RCC 7860 (cell line): ENCODE results near the gene C1QTNF8.

ENCODE experiments used
- DNase-seq: peaks from one replicate; pipeline ENCODE4 v3.0.0-alpha.2; 2015; ENCODE audit warnings: low spot score
- FAIRE-seq: peaks from 2 replicates; lab custom pipeline; 2012; peaks lifted over from hg19 to GRCh38; lab: Jason Lieb, UNC

Gene C1QTNF8

DNA sequence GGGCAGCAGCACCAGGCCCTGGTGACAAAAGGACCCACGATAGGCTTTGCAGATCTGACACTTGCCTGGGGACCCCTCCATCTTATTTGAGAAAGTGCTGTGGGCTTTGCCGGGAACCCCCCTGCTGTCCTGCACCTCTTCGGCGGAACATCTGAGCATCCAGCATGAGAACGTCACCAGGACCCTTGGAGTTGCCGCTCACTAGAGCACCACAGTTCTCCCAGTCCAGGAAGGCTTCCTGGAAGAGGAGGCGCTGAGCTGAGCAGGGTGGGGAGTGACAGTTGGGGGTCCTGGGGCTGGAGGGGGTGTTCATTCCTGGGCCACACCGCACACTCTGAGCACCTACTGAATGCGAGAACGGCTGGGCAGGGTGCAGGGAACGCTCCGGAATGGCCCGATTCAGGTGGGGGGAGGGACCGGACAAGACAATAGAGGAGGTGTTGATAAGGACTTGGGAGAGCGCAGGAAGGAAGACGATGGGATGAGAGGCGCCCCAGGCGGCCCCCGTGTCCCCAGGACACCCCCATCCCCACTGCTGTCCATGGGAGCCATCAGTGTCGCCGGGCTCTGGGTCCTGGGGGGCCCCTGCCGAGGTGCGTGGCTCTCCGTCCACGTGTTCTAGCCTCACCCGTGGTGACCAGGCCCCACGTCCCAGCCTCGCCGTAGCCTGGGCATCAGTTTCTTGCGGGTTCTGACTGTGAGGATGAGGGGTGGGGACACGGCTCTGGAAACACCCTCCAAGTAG, 32.1 kb upstream of the C1QTNF8 start:
- DNase-seq: no peak
- FAIRE-seq: no peak

DNA sequence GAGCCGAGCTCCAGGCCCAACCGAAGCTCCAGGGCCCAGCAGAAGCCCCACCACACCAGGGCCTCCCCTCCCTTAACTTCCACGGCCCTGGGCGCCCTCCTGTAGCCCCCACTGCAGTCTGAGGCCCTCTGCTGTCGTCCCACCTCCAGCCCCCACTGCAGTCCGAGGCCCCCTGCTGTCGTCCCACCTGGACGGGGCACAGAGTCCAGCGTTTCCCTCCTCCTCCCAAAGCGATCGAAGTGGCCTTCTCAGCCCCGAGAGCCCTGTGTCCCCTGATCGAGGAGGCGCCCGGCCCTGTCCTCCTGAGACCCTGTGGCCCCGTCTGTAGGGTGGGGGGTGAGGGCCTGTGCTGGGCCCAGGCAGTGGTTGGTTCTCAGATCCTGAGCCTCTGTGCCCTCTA, 31.1 kb upstream of the C1QTNF8 start:
- FAIRE-seq (no peak), DNase-seq (no peak)

DNA sequence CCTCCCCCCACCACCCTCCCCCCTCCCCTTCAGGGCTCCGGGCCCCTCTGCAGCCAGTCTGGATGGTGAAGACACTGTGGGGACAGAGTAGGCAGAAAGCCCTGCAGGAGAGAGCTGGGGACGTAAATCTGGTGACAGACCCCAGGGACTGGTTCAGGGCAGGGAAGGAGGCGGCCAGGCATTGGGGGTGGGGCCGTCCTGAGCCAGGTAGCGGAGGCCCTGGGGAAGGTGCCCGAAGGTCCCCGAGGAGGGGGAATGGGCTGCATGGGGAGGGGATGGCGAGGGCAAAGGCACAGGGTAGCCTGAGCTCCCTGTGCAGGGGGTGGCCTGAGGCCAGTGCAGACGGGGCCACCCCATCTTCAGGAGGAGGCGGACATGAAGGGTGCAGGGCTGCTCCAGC, 30.5 kb upstream of the C1QTNF8 start:
- DNase-seq: no peak
- FAIRE-seq: no peak

DNA sequence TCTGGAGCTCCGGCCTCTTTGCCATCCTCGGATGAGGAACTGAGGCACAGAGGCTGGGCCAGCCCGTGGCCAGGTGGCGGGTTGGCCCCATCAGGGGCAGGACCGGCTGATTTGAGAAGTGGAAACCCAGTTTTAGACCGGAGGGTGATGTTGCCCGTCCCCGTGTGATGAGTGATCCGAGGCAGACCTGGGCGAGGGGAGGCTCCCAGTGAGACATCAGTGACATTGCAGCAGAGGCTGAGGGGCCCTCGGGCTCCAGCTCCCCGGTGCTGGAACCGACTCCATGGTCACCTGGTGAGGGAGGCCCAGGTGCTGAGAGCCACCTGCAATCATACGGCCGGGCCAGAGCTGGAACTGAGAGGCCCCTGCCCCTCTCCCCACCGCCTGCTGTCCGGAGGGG, 30.0 kb upstream of the C1QTNF8 start:
- DNase-seq (no peak), FAIRE-seq (no peak)

DNA sequence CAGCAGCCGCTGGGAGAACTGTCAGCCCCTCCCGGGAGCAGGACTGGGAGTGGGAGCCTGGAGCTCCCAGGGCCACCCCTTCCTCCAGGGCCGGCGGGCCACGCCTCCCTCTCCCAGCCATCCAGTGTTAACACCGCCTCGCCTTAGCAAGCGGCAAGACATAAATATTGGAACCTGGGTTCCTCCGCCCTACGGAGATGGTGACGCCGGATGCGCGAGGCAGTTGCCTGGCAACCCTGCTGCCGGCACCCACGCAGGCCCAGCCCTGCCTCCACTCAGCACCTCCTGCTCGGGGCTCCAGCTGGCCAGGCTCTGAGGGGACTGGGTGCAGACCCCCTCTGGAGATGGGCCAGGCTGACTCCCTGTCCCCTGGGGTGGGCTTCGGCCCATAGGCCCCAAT, 29.4 kb upstream of the C1QTNF8 start:
- DNase-seq (no peak), FAIRE-seq (no peak)

DNA sequence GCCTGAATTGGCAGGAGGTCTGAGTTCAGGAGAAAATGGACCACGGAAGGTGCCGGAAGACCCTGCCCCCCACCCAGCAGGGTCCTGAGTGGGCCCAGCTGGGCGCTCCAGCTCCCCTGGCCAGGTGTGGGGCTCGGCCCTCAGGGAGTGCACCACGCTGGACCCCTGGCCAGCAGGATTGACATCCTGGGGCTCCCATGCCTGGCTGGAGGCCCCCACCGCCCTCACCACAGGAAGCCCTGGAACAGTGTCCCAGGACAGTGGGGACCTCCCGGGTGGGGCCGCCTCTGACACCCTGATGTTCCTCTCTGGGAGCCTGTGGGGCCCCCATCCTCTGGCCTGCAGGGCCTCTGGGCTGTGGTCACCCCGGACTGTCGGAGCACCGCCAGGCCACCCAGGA, 28.8 kb upstream of the C1QTNF8 start:
- FAIRE-seq (no peak), DNase-seq (no peak)

DNA sequence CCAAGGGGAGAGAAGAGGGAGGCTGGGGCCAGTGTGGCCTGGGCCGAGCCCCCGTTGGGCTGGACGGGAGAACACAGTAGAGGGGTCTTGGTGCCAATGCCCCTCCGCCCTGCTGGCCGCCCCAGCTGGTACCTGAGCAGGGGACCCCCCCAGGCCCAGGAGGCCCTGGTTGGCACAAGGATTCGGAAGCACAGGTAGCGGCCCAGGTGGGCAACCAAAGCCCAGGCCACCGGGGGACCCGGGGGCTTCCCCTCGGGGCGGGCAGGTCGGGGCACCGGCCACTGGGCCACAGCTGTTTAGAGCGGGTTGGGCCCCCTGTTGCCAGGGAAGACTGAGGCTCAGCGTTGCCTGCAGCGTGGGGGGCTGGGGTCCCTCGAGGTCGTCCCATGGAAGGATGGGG, 28.2 kb upstream of the C1QTNF8 start:
- no peak for FAIRE-seq

DNA sequence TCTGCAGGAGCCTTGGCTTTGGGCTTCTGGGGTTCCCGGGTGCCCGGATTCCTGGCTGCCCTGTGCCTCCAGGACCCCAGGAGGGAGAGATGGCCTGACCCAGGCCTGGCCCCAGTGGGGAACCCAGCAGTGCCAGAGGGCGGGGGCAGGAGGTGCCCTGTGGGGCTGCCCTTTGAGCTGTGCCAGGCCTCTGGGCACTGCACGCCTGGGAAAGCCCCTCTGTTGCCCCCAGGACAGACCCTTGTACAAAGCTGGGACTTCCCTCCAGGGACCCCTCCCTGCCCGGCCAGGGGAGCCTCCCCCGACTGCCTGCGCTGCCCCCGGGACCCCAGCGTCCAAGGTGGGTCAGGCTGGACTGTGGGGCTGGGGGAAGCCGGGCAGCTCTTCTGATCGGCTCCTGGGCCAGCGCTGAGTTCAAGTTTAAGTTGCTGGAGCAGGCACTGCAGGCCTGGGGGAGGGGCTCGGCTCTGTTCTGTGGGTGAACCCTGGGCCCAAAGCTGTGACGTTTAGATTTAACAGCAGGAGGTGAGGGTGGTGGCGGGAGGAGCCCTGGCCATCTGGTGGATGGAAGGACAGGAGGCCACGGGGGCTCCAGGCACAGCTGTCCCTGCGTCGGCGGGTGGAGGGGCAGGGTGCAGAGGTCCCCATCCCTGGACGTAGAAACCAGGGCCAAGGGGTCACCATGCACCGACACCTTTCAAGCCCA, 27.6 kb upstream of the C1QTNF8 start:
- FAIRE-seq (no peak), DNase-seq (no peak)

More for the DNA sequence above, 28.2 kb upstream of the C1QTNF8 start:
- no peak for DNase-seq

DNA sequence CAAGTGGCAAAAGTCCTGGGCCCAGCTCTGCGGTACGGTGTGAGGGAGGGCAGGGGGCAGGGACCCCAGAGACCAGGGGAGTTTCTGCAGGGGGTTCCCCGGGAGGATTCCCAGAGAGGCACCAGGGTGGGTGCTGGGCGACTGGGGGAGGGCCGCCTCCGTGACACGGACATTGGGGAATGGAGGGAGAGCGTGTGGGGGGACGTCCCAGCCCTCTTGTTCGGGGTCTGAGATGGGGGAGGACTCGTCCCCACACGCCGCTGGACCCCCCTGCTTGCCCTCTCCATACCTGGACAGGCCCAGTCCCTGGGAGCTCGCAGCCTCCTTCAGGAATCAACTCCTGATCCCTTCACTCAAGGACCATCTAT, 26.3 kb upstream of the C1QTNF8 start:
- FAIRE-seq: no peak
- no peak for DNase-seq

DNA sequence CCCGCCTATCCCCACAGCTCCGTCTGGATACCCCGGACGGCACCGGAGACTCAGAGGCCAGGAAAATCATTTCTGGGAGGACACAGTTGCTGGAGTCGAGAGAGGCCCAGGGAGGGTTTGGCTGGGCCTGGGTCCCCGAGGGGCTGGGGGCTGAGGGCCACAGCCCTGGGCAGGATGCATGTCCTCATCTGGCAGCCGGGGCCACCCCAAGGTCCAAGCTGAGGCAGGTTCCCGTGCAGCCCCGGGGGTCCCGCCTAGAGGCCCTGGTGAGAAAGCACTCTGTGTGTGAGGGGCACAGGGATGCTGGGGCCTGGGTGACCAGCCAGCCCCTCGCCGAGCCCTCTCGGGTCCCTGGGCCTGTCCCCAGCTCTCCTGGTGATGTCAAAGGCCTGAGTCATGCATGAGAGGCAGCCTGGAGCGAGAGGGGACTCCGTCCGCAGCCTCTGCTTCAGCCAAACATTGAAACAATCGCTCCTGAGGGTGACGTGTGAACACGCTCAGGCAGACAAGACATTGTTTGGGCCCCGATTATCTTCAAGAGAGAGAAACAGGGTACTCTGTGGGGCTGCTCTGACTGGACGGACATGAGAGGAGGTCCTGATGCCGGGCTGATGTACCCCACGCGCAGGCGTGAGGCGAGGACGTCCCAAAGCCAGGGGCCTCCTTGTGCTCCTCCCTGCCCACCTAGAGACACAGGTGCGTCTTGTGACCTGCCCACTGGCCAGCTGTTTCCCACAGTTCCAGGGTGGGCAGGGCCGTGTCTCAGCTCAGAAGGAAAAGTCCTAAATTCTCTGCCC, 25.8 kb upstream of the C1QTNF8 start:
- FAIRE-seq (no peak), DNase-seq (no peak)

DNA sequence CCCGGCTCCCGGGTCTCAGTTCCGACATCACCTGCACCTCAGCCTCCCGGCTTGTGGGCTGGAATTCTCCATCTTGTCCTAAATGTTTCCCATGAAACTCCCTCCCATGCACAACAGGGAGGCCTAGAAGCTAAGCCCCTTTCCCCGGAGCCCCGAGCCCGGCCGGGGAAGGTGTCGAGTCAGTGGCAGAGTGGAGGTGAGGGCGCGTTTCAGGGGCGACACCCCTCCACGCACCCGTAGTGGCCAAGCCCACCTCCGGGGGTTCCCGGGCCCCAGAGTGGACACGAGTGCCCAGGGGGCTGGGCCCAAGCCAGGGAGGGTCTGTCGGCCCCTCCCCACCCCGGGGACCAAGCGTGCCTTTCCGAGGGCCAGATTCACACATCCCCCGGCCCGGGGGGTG, 25.0 kb upstream of the C1QTNF8 start:
- DNase-seq (no peak), FAIRE-seq (no peak)

DNA sequence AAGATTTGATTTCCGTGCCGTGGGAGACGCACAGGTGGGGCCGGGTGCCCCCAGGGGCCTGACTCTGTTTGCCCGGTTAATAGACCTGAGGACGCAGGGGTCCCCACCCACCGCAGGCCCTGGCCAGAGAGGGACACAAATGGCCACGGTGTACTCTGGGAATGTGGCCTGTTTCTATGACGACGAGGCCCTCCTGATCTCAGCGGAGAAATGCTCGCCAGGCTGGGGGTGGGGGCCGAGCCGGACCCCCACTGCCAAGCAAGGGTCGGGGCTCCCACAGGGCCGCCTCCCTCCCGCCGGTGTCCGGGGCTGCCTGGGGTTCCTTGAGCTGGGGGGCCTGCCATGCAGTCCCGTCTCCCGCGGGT, 24.5 kb upstream of the C1QTNF8 start:
- FAIRE-seq: no peak

DNA sequence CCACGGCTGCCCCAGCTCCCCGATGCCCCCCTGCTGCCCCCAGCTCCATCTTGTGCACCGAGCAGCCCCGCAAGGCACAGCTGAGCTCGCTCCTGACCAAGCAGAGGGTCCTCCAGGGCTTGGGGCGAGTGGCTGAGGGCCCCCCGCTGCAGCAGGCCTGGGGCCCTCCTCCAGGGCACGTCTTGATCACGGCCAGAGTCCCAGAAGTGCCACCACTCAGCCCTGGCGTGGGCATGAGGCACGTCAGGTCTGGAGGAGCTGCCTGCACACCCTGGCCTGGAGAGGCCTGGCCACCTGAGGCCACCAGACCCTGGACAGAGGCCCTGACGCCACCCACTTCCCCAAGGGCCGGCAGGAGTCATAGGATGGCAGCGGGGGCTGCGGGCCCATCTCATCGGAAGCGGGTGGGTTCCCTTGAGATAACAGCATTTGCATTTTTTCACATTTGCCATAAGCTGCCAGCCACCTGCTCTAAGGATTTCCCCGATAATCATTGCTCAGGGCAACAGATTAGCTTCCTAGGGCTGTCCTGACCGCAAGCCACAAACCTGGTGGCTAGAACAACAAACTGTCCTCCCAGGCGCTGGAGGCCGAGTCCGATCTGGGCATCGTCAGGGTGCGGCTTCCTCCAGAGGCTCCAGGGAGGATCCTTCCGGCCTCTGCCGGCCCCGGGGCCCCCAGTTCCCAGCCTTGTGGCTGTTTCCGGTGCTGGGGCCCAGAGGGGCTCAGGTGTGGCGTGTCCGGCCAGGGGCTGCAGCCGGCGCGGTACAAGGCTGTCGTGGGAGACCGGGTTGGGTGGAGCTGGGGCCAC, 23.9 kb upstream of the C1QTNF8 start:
- FAIRE-seq: no peak
- DNase-seq: peak; percentile 24

More for the DNA sequence above, 24.5 kb upstream of the C1QTNF8 start:
- no peak for DNase-seq

DNA sequence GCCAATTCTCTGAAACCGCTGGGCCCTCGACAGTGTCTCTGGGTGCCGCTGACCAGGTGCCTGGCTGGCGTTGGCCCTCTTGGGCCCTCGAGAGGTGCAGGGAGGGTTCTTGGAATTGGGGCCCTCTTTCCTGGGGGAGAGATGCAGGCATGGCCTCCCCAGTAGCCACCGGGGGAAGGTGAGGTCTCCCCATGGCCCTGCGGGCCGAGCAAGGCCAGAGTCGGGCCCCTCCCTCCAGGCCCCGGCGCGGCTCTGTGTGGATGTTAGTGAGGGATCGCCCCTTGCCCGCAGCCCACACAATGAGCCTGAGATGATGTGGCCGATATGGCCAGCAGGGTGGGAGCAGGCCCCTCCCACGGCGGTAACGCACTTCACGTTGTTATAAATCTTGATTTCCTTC, 23.1 kb upstream of the C1QTNF8 start:
- DNase-seq (no peak), FAIRE-seq (no peak)

DNA sequence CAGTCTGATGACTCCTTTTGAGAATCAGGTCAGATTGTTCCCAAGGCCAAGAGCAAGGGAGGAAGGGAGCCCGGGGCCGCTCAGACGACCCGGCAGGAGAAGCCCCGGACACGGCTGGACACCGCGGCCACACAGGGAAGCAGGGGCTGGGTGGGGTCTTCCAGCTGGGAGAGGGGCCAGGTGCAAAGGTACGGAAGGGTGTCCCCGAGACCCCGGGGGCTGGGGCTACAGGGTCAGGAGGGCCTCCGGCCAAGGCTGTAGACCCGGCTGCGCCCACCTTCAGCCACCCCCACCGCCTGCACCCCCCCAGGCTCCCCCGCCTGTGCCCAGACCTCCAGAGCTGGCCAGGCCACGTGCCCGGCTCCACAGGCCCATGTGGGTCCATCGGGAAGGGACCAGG, 21.9 kb upstream of the C1QTNF8 start:
- FAIRE-seq: no peak
- no peak for DNase-seq

DNA sequence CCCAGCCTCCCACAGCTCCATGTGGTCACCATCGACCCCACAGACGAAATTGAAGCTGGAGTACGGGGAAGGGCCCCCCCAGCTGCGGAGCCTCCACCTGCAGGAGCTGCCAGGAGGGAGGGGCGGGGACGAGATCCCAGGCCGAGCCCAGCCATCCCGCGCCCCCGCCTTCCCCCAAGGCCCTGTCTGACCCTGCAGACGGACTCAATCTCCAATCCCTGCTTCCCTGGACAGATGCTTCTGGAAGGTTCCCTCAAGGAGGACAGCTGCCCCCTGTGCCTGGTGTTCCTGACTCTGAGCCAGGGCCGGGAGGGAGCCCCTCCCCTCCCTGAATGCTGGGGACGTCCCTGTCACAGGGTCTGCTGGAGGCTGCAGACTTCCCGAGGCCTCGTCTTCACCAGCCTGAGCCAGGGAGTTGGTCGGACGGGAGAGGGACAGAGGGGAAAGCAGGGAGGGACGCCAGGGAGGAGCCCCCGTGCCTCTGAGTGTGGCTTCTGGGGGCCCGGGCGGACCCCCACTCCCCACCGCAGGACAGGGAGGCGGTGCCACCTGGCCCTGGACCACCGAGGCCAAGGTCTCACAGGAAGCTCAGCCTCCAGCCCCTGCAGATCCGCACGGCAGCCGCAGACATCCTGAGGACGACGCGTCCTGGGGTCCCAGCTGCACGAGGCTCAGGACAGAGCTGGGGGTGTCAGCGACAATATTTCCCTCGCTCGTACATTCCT, 21.3 kb upstream of the C1QTNF8 start:
- no peak for FAIRE-seq
- no peak for DNase-seq

DNA sequence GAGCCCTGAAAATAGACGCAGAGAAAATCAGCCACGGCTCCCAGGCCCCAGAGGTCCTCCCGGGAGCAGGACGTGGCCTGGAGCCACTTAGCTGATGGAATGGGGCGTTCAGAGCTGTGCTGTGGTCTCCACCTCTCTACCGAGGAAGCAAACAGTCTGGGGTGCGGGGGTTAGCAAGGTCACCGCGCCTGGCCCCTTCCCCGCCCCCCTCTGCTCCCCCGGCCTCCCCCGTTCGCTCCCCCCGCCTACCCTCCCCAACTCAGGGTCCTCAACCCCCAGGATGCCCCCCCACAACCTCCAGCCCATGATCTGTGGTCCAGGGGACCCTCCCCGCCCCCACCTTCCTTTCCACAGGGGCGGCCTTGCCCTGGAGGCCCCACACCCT, 20.6 kb upstream of the C1QTNF8 start:
- DNase-seq: no peak
- FAIRE-seq: no peak

DNA sequence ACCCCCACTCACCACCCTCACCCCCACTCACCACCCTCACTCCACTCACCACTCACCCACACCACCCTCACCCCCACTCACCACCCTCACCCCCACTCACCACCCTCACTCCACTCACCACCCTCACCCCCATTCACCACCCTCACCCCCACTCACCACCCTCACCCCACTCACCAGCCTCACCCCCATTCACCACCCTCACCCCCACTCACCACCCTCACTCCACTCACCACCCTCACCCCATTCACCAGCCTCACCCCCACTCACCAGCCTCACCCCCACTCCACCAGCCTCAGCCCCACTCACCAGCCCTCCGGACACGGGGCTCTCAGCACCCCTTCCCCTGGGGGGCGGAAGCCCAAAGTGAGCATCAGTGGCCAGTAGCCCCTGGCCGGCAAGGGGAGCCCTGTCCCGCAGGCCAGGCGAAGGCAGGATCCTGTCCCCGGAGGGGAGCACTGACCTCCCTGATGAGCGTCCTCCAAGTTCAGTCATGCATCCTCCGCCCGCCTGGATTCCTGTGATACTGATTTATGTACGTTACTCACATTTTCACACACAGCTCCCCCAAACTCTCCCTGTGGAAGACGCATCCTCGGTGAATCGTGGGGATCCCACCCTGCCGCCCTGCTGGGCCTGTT, 18.0 kb upstream of the C1QTNF8 start:
- DNase-seq (no peak), FAIRE-seq (no peak)

DNA sequence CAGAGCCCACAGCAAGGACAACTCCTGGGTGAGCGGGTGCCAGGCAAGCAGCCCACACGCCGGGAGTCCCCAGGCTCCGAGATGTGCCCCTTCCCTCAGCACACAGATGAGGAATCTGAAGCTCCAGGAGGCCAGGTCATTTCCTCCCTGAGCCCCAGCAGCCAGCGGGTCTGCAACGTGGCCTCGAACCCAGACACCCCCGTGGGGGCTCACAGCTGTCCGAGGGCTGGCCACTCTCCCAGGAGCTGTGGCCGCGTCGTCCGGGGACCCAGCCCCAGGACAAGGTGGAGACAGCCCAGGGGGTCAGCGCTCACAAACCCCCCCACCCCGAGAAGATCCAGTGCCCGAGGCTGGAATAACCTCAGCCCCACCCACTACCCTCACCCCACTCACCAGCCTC, 17.4 kb upstream of the C1QTNF8 start:
- DNase-seq (no peak), FAIRE-seq (no peak)
